A549 (cell line): ENCODE measurements around the gene RPS14.
A peak's percentile ranks its signal among the peaks of the same experiment; 100 is the strongest.

Source experiments
- BHLHE40 ChIP-seq: IDR thresholded peaks from 2 replicates; pipeline ENCODE4 v1.6.1; 2012; ENCODE audit warnings: low read depth, low read length, inconsistent platforms
- EHMT2 ChIP-seq: fragments of 200-600 bp; sonication (generic); IDR thresholded peaks from 2 replicates; pipeline ENCODE4 v1.6.1; 2016; ENCODE audit warnings: antibody characterized with exemption, low read depth, mild to moderate bottlenecking, moderate library complexity
- PHF8 ChIP-seq: fragments of 200-600 bp; sonication (generic); IDR thresholded peaks from 2 replicates; pipeline ENCODE4 v1.6.1; 2016; ENCODE audit warnings: low read depth, mild to moderate bottlenecking, antibody characterized with exemption, moderate library complexity, borderline replicate concordance
- POLR2A ChIP-seq: IDR thresholded peaks from 2 replicates; pipeline ENCODE4 v1.6.1; 2012; ENCODE audit warnings: mild to moderate bottlenecking, low read length
- TF ChIP-seq, protein P1 (sequence below): fragments of >200 bp; sonication (Bioruptor Twin); formaldehyde crosslinking; IDR thresholded peaks from 3 replicates; pipeline ENCODE4 v1.5.1; 2016
- TF ChIP-seq, protein P2 (sequence below): fragments of 200-600 bp; sonication (generic); IDR thresholded peaks from 2 replicates; pipeline ENCODE4 v1.6.1; 2016; ENCODE audit warnings: antibody characterized with exemption, mild to moderate bottlenecking, moderate library complexity
- TF ChIP-seq, protein P3 (sequence below): IDR thresholded peaks from 2 replicates; pipeline ENCODE4 v1.6.1; 2012

DNA sequence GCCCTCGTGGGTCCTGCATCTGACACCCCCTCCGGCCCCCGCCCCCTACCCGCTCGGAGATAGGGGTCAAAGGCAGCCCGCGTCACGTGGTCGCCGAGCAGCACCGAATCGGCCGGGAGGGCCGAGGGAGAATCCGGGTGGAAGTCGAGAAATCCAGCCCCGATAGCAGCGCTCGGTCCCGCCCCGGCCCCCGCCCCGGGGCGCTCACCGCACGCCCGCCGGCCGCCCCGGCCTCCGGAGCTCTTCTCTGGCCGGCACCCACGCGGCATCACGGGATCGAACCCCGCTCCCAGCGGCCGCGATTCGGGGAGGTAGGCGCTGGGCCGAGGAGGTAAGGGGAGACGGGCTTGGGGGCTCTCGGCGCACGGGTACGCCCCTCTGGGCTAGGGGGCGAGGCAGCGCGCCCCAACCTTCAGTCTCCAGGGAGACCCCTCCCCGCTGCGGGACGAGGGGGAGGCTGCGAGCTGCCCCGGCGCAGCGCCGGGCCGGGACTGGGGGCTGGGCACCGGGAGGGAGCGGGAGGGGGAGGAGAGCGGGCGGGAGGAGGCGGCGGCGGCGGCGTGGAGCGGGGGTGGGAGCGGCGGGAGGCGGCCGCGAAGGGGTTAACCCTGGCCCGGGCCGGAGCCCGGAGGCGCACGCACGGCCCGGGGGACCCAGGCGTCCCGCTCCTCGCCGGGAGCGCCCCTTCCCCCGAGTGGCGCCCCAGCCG lies 36.3 kb upstream of the RPS14 start:
- TF ChIP-seq POLR2A (peak; percentile 9; the same call in 1 of the 2 replicates), EHMT2 (no peak), BHLHE40 (no peak), PHF8 (no peak; the same call in 1 of the 2 replicates)
- TF ChIP-seq, protein P1, sequence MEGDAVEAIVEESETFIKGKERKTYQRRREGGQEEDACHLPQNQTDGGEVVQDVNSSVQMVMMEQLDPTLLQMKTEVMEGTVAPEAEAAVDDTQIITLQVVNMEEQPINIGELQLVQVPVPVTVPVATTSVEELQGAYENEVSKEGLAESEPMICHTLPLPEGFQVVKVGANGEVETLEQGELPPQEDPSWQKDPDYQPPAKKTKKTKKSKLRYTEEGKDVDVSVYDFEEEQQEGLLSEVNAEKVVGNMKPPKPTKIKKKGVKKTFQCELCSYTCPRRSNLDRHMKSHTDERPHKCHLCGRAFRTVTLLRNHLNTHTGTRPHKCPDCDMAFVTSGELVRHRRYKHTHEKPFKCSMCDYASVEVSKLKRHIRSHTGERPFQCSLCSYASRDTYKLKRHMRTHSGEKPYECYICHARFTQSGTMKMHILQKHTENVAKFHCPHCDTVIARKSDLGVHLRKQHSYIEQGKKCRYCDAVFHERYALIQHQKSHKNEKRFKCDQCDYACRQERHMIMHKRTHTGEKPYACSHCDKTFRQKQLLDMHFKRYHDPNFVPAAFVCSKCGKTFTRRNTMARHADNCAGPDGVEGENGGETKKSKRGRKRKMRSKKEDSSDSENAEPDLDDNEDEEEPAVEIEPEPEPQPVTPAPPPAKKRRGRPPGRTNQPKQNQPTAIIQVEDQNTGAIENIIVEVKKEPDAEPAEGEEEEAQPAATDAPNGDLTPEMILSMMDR, result no peak
- TF ChIP-seq, protein P2, sequence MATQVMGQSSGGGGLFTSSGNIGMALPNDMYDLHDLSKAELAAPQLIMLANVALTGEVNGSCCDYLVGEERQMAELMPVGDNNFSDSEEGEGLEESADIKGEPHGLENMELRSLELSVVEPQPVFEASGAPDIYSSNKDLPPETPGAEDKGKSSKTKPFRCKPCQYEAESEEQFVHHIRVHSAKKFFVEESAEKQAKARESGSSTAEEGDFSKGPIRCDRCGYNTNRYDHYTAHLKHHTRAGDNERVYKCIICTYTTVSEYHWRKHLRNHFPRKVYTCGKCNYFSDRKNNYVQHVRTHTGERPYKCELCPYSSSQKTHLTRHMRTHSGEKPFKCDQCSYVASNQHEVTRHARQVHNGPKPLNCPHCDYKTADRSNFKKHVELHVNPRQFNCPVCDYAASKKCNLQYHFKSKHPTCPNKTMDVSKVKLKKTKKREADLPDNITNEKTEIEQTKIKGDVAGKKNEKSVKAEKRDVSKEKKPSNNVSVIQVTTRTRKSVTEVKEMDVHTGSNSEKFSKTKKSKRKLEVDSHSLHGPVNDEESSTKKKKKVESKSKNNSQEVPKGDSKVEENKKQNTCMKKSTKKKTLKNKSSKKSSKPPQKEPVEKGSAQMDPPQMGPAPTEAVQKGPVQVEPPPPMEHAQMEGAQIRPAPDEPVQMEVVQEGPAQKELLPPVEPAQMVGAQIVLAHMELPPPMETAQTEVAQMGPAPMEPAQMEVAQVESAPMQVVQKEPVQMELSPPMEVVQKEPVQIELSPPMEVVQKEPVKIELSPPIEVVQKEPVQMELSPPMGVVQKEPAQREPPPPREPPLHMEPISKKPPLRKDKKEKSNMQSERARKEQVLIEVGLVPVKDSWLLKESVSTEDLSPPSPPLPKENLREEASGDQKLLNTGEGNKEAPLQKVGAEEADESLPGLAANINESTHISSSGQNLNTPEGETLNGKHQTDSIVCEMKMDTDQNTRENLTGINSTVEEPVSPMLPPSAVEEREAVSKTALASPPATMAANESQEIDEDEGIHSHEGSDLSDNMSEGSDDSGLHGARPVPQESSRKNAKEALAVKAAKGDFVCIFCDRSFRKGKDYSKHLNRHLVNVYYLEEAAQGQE, result no peak
- TF ChIP-seq, protein P3, sequence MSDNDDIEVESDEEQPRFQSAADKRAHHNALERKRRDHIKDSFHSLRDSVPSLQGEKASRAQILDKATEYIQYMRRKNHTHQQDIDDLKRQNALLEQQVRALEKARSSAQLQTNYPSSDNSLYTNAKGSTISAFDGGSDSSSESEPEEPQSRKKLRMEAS, result peak; percentile 69
